H9 (cell line): ENCODE measurements around the gene MRPL55. TPM values are rescaled to one million over a fixed set of nuclear protein-coding genes. Genes with fewer than 3 reads are reported as not detected.

Experiments
- DNase-seq: peaks from one replicate; pipeline ENCODE4 v3.0.0-alpha.2; 2017
- H2AFZ ChIP-seq: one replicate; pipeline ENCODE4 v1.6.1; 2013; ENCODE audit warnings: mild to moderate bottlenecking, low read length, control low read depth, moderate library complexity
- H2AK5ac ChIP-seq: 2 replicates; pipeline ENCODE4 v1.6.1; 2013; ENCODE audit warnings: low read length, control low read depth, mixed read lengths; ENCODE audit not compliant: insufficient read length
- H2BK120ac ChIP-seq: one replicate; pipeline ENCODE4 v1.6.1; 2013; ENCODE audit warnings: low read depth, mild to moderate bottlenecking, low read length, control low read depth, inconsistent platforms; ENCODE audit not compliant: poor library complexity, severe bottlenecking
- H2BK12ac ChIP-seq: 2 replicates; pipeline ENCODE4 v1.6.1; 2013; ENCODE audit warnings: low read length, control low read depth, mixed read lengths, low read depth; ENCODE audit not compliant: insufficient read length
- H2BK15ac ChIP-seq: 2 replicates; pipeline ENCODE4 v1.6.1; 2013; ENCODE audit warnings: low read depth, low read length, control low read depth
- H2BK20ac ChIP-seq: one replicate; pipeline ENCODE4 v1.6.1; 2013; ENCODE audit warnings: low read depth, mild to moderate bottlenecking, low read length, control low read depth, inconsistent platforms; ENCODE audit not compliant: poor library complexity, severe bottlenecking
- H2BK5ac ChIP-seq: 2 replicates; pipeline ENCODE4 v1.6.1; 2013; ENCODE audit warnings: low read length, control low read depth, mixed read lengths; ENCODE audit not compliant: insufficient read length
- H3K14ac ChIP-seq: 2 replicates; pipeline ENCODE4 v1.6.1; 2013; ENCODE audit warnings: low read length, control low read depth; ENCODE audit not compliant: insufficient read depth
- H3K18ac ChIP-seq: 2 replicates; pipeline ENCODE4 v1.6.1; 2013; ENCODE audit warnings: low read depth, mild to moderate bottlenecking, mixed read lengths, low read length, control low read depth; ENCODE audit not compliant: insufficient read length
- H3K23ac ChIP-seq: 2 replicates; pipeline ENCODE4 v1.6.1; 2013; ENCODE audit warnings: low read length, control low read depth, mixed read lengths, low read depth; ENCODE audit not compliant: insufficient read length
- H3K23me2 ChIP-seq: 2 replicates; pipeline ENCODE4 v1.6.1; 2013; ENCODE audit warnings: low read depth, mild to moderate bottlenecking, mixed read lengths, low read length, control low read depth; ENCODE audit not compliant: insufficient read length, poor library complexity, severe bottlenecking
- H3K27ac ChIP-seq: 2 replicates; pipeline ENCODE4 v1.5.1; 2013; ENCODE audit warnings: low read length, control low read depth, mixed read lengths, low read depth; ENCODE audit not compliant: insufficient read length
- H3K27me3 ChIP-seq: 2 replicates; pipeline ENCODE4 v1.6.1; 2013; ENCODE audit warnings: low read length, control low read depth, inconsistent platforms; ENCODE audit not compliant: insufficient read depth
- H3K4ac ChIP-seq: 2 replicates; pipeline ENCODE4 v1.6.1; 2013; ENCODE audit warnings: low read depth, mild to moderate bottlenecking, control low read depth, inconsistent platforms, low read length, moderate library complexity
- H3K4me1 ChIP-seq: 2 replicates; pipeline ENCODE4 v1.6.1; 2013; ENCODE audit warnings: low read length, control low read depth, inconsistent platforms; ENCODE audit not compliant: insufficient read depth
- H3K4me2 ChIP-seq: 2 replicates; pipeline ENCODE4 v1.6.1; 2013; ENCODE audit warnings: low read length, control low read depth, mixed read lengths; ENCODE audit not compliant: insufficient read length, insufficient read depth
- H3K56ac ChIP-seq: 2 replicates; pipeline ENCODE4 v1.6.1; 2013; ENCODE audit warnings: low read depth, mild to moderate bottlenecking, mixed read lengths, low read length, control low read depth; ENCODE audit not compliant: insufficient read length
- H3K79me1 ChIP-seq: 2 replicates; pipeline ENCODE4 v1.6.1; 2013; ENCODE audit warnings: low read depth, mild to moderate bottlenecking, moderate library complexity, low read length, control low read depth, inconsistent platforms; ENCODE audit not compliant: insufficient read depth, poor library complexity, severe bottlenecking
- H3K79me2 ChIP-seq: 2 replicates; pipeline ENCODE4 v1.6.1; 2013; ENCODE audit warnings: low read length, control low read depth, inconsistent platforms; ENCODE audit not compliant: insufficient read depth
- H3K9ac ChIP-seq: 2 replicates; pipeline ENCODE4 v1.6.1; 2013; ENCODE audit warnings: low read length, control low read depth, mixed read lengths; ENCODE audit not compliant: insufficient read length; ENCODE audit errors: extremely low read depth
- H3K9me3 ChIP-seq: one replicate; pipeline ENCODE4 v1.6.1; 2013; ENCODE audit warnings: low read depth, low read length, inconsistent platforms; ENCODE audit not compliant: control insufficient read depth
- H3T11ph ChIP-seq: one replicate; pipeline ENCODE4 v1.6.1; 2013; ENCODE audit warnings: mild to moderate bottlenecking, low read length, control low read depth, inconsistent platforms
- H4K20me1 ChIP-seq: one replicate; pipeline ENCODE4 v1.6.1; 2013; ENCODE audit not compliant: control insufficient read depth, insufficient read length, insufficient read depth
- H4K5ac ChIP-seq: 2 replicates; pipeline ENCODE4 v1.6.1; 2013; ENCODE audit warnings: low read depth, mild to moderate bottlenecking, mixed read lengths, low read length, control low read depth; ENCODE audit not compliant: insufficient read length
- H4K8ac ChIP-seq: replicated peaks from 2 replicates; pipeline ENCODE4 v1.6.1; 2013; ENCODE audit warnings: low read length, control low read depth, mixed read lengths, low read depth; ENCODE audit not compliant: insufficient read length
- H4K91ac ChIP-seq: 2 replicates; pipeline ENCODE4 v1.6.1; 2013; ENCODE audit warnings: low read depth, mild to moderate bottlenecking, moderate library complexity, mixed read lengths, low read length, control low read depth; ENCODE audit not compliant: insufficient read length
- H3K27ac Mint-ChIP-seq, 3 experiments: 2 replicates in 2 of 3; 3 replicates in 1 of 3; pipeline ENCODE4 v1.8.0; 2020 to 2021; ENCODE audit warnings: mixed read lengths in 3 of 3, mild to moderate bottlenecking in 1 of 3, moderate library complexity in 1 of 3
- H3K27me3 Mint-ChIP-seq: 2 replicates; pipeline ENCODE4 v1.8.0; 2021; ENCODE audit warnings: low read depth, mild to moderate bottlenecking, moderate library complexity, mixed read lengths
- H3K36me3 Mint-ChIP-seq, 3 experiments: 2 replicates in 2 of 3; 3 replicates in 1 of 3; pipeline ENCODE4 v1.8.0; 2020 to 2021; ENCODE audit warnings: low read depth in 3 of 3, mixed read lengths in 3 of 3; ENCODE audit not compliant: insufficient read depth in 1 of 3
- H3K4me1 Mint-ChIP-seq, 2 experiments: 2 replicates each; pipeline ENCODE4 v1.8.0; 2020; ENCODE audit warnings: mixed read lengths in 2 of 2
- H3K4me3 Mint-ChIP-seq, 2 experiments: 2 replicates in 1 of 2; 3 replicates in 1 of 2; pipeline ENCODE4 v1.8.0; 2020 to 2021; ENCODE audit warnings: mild to moderate bottlenecking in 2 of 2, mixed read lengths in 2 of 2, moderate library complexity in 1 of 2
- H3K9me3 Mint-ChIP-seq, 2 experiments: 2 replicates in 1 of 2; 3 replicates in 1 of 2; pipeline ENCODE4 v1.8.0; 2020; ENCODE audit warnings: mild to moderate bottlenecking in 2 of 2, mixed read lengths in 2 of 2, moderate library complexity in 1 of 2
- CTCF ChIP-seq: fragments of 200-600 bp; sonication (generic); conservative IDR thresholded peaks from 3 replicates; pipeline ENCODE4 v1.8.0; 2021; ENCODE audit warnings: antibody characterized with exemption, mild to moderate bottlenecking
- WGBS: extraction: QIAGEN DNeasy Blood & Tissue Kit; methylation state at CpG from one replicate; pipeline ENCODE4 v1.1.7; 2013; ENCODE audit warnings: missing lambda C conversion rate, low lambda C conversion rate, mixed read lengths; ENCODE audit not compliant: insufficient read length; ENCODE audit errors: extremely low coverage; 5-methylcytosine and 5-hydroxymethylcytosine counted together
- total RNA-seq: library from RNA; stranded (reverse); gene quantifications from 2 replicates; pipeline ENCODE4 v1.2.1, GENCODE V29; 2021

The MRPL55 gene
- total RNA-seq, 1 experiment from 2014 or later = 62.3 TPM

- no peak for TF ChIP-seq CTCF
- H2AK5ac ChIP-seq = no peak overlapping the region
- no peak overlapping the region for H3K18ac ChIP-seq
- H3K23me2 ChIP-seq = peaks cover 11% of the 10 kb centered on the region
- no peak overlapping the region for H3K9ac ChIP-seq
- no peak overlapping the region for H2BK20ac ChIP-seq
- no peak overlapping the region for H2BK120ac ChIP-seq
- no peak overlapping the region for H3K4me2 ChIP-seq
- no peak overlapping the region for H3K27ac ChIP-seq
- DNase-seq = no peak
- Mint-ChIP-seq H3K9me3 (no peaks in the 10 kb centered on the region), H3K36me3 (no peaks in the 10 kb centered on the region), H3K4me1 (peaks cover 4 to 7% of the 10 kb centered on the region in 2 experiments), H3K27ac (no peak overlapping the region), H3K27me3 (peaks cover 67% of the 10 kb centered on the region), H3K4me3 (no peak overlapping the region)
- H3T11ph ChIP-seq = no peak overlapping the region
- H4K20me1 ChIP-seq = no peaks in the 10 kb centered on the region
- H3K4ac ChIP-seq = no peak overlapping the region
- no peak overlapping the region for H4K91ac ChIP-seq
- H3K4me1 ChIP-seq = no peaks in the 10 kb centered on the region
- no peak overlapping the region for H4K5ac ChIP-seq
- WGBS = no CpG with 5 or more reads among the region's 1 CpG
- H3K79me1 ChIP-seq = peaks cover 5% of the 10 kb centered on the region
- no peak overlapping the region for H3K23ac ChIP-seq
- no peak overlapping the region for H2BK15ac ChIP-seq
- no peak overlapping the region for H2AFZ ChIP-seq
- H2BK5ac ChIP-seq = no peak overlapping the region
- H3K14ac ChIP-seq = no peak overlapping the region
- peaks cover 8% of the 10 kb centered on the region; the same call in 1 of the 2 replicates for H3K79me2 ChIP-seq
- H2BK12ac ChIP-seq = no peak overlapping the region
- H3K9me3 ChIP-seq = no peaks in the 10 kb centered on the region
- H3K56ac ChIP-seq = no peak overlapping the region
- H3K27me3 ChIP-seq = peaks cover 3% of the 10 kb centered on the region; the same call in 1 of the 2 replicates
- no peak overlapping the region for H4K8ac ChIP-seq
These were observed 27.8 kb upstream of the MRPL55 start for GRCh38 chr1:228136901-228137300.
